Ishikawa (cell line): ENCODE data around the gene JAG2.
A peak's percentile ranks its signal among the peaks of the same experiment; 100 is the strongest.

Experiments used
- EP300 ChIP-seq: IDR thresholded peaks from 2 replicates; pipeline ENCODE4 v1.6.1; 2012; ENCODE audit warnings: borderline replicate concordance
- TAF1 ChIP-seq: IDR thresholded peaks from 2 replicates; pipeline ENCODE4 v1.6.1; 2012; ENCODE audit warnings: low read depth, mild to moderate bottlenecking
- TF ChIP-seq, protein P1 (sequence below): IDR thresholded peaks from 2 replicates; pipeline ENCODE4 v1.6.1; 2012; ENCODE audit warnings: low read depth, mild to moderate bottlenecking
- TF ChIP-seq, protein P2 (sequence below): IDR thresholded peaks from 2 replicates; pipeline ENCODE4 v1.6.1; 2012

DNA sequence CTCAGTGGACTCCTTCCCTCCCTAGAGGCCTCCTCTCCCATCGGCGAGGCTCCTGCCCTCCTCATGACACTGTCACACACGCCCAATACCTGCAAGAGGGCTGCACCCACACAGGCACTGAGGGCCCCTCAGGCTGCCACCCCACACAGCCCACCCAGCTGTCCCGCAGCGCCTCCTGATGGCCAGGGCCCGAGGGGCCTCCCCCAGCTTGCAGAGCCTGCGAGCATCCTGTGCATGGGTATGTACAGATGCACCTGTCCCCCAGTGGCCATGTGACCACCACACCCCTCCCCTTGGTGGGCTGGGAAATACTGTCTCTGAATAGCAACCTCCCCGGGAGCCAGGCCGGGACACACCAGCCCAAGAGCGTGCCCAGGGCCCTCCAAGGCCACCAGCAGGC, 31.5 kb upstream of the JAG2 start:
- TF ChIP-seq, protein P1, sequence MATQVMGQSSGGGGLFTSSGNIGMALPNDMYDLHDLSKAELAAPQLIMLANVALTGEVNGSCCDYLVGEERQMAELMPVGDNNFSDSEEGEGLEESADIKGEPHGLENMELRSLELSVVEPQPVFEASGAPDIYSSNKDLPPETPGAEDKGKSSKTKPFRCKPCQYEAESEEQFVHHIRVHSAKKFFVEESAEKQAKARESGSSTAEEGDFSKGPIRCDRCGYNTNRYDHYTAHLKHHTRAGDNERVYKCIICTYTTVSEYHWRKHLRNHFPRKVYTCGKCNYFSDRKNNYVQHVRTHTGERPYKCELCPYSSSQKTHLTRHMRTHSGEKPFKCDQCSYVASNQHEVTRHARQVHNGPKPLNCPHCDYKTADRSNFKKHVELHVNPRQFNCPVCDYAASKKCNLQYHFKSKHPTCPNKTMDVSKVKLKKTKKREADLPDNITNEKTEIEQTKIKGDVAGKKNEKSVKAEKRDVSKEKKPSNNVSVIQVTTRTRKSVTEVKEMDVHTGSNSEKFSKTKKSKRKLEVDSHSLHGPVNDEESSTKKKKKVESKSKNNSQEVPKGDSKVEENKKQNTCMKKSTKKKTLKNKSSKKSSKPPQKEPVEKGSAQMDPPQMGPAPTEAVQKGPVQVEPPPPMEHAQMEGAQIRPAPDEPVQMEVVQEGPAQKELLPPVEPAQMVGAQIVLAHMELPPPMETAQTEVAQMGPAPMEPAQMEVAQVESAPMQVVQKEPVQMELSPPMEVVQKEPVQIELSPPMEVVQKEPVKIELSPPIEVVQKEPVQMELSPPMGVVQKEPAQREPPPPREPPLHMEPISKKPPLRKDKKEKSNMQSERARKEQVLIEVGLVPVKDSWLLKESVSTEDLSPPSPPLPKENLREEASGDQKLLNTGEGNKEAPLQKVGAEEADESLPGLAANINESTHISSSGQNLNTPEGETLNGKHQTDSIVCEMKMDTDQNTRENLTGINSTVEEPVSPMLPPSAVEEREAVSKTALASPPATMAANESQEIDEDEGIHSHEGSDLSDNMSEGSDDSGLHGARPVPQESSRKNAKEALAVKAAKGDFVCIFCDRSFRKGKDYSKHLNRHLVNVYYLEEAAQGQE, result no peak
- no peak for TF ChIP-seq TAF1
- TF ChIP-seq EP300, result no peak
- TF ChIP-seq, protein P2, sequence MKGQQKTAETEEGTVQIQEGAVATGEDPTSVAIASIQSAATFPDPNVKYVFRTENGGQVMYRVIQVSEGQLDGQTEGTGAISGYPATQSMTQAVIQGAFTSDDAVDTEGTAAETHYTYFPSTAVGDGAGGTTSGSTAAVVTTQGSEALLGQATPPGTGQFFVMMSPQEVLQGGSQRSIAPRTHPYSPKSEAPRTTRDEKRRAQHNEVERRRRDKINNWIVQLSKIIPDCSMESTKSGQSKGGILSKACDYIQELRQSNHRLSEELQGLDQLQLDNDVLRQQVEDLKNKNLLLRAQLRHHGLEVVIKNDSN, result peak; percentile 34; the same call in 1 of the 2 replicates
